Nephron progenitor cell (in vitro differentiated cells): ENCODE measurements around the gene PRKCE.

Experiments
- DNase-seq: peaks from one replicate; pipeline ENCODE4 v3.0.0; 2021
- H3K27ac Mint-ChIP-seq: 2 replicates; pipeline ENCODE4 v1.8.0; 2021; ENCODE audit warnings: mild to moderate bottlenecking, moderate library complexity, mixed read lengths
- H3K27me3 Mint-ChIP-seq: 2 replicates; pipeline ENCODE4 v1.8.0; 2021; ENCODE audit warnings: mild to moderate bottlenecking, low read depth, mixed read lengths; ENCODE audit not compliant: poor library complexity
- H3K36me3 Mint-ChIP-seq: 2 replicates; pipeline ENCODE4 v1.8.0; 2021; ENCODE audit warnings: low read depth, mixed read lengths
- H3K4me1 Mint-ChIP-seq: 2 replicates; pipeline ENCODE4 v1.8.0; 2021; ENCODE audit warnings: mixed read lengths
- H3K4me3 Mint-ChIP-seq: 2 replicates; pipeline ENCODE4 v1.8.0; 2021; ENCODE audit warnings: mild to moderate bottlenecking, moderate library complexity, mixed read lengths
- H3K9me3 Mint-ChIP-seq: 2 replicates; pipeline ENCODE4 v1.8.0; 2021; ENCODE audit warnings: mild to moderate bottlenecking, moderate library complexity, mixed read lengths
- TF ChIP-seq, protein P1 (sequence below): fragments of 200-600 bp; sonication (generic); IDR thresholded peaks from 2 replicates; pipeline ENCODE4 v1.5.0; 2021; ENCODE audit warnings: antibody characterized with exemption

PRKCE gene

DNA sequence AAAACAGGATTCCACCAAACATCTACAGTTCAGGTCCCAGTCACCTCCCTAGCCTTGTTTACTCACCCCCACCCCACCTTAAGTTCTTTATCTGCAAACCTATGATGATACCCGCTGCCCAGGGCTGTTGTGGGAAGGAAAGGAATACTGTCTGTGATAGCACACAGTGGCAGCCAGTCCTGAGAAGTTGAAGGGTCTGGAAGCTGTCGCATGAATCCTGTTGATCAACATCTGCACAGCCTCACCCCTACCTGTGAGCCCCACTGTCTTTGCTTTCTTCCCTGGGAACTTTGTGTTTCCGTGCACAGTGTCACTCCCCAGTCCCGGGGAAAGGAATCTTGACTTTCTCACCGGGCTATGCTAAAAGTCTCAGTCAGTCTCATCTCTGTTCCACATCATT is 485.0 kb downstream of the PRKCE start:
- Mint-ChIP-seq H3K27me3 (peaks cover 12% of the 10 kb centered on the region), H3K4me1 (no peaks in the 10 kb centered on the region), H3K36me3 (no peaks in the 10 kb centered on the region), H3K4me3 (no peak overlapping the region), H3K9me3 (no peaks in the 10 kb centered on the region), H3K27ac (no peak overlapping the region)
- DNase-seq: no peak
- TF ChIP-seq, protein P1, sequence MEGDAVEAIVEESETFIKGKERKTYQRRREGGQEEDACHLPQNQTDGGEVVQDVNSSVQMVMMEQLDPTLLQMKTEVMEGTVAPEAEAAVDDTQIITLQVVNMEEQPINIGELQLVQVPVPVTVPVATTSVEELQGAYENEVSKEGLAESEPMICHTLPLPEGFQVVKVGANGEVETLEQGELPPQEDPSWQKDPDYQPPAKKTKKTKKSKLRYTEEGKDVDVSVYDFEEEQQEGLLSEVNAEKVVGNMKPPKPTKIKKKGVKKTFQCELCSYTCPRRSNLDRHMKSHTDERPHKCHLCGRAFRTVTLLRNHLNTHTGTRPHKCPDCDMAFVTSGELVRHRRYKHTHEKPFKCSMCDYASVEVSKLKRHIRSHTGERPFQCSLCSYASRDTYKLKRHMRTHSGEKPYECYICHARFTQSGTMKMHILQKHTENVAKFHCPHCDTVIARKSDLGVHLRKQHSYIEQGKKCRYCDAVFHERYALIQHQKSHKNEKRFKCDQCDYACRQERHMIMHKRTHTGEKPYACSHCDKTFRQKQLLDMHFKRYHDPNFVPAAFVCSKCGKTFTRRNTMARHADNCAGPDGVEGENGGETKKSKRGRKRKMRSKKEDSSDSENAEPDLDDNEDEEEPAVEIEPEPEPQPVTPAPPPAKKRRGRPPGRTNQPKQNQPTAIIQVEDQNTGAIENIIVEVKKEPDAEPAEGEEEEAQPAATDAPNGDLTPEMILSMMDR: no peak

DNA sequence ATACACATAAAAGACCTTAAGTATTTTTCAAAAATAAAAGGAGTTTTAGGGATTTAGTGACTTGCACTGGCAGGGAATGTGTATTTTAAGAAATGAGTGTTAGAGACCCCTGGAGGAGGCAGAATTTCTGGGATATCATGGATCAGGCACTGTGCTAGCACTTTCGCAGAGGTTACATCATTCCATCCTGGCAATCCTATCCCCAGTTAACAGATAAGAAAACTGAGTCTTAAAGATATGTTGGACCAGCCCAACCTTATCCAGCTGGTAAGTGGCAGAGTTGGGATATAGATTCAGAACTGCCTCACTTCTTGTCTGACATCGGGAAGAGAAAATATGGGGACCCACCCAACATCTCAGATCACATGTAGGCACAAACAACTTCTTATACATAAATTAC is 485.5 kb downstream of the PRKCE start:
- no peak overlapping the region for H3K27ac Mint-ChIP-seq
- H3K4me1 Mint-ChIP-seq: no peaks in the 10 kb centered on the region
- H3K27me3 Mint-ChIP-seq: peaks cover 12% of the 10 kb centered on the region
- H3K36me3 Mint-ChIP-seq: no peaks in the 10 kb centered on the region
- DNase-seq: no peak
- TF ChIP-seq, protein P1: no peak
- H3K4me3 Mint-ChIP-seq: no peak overlapping the region
- H3K9me3 Mint-ChIP-seq: no peaks in the 10 kb centered on the region

DNA sequence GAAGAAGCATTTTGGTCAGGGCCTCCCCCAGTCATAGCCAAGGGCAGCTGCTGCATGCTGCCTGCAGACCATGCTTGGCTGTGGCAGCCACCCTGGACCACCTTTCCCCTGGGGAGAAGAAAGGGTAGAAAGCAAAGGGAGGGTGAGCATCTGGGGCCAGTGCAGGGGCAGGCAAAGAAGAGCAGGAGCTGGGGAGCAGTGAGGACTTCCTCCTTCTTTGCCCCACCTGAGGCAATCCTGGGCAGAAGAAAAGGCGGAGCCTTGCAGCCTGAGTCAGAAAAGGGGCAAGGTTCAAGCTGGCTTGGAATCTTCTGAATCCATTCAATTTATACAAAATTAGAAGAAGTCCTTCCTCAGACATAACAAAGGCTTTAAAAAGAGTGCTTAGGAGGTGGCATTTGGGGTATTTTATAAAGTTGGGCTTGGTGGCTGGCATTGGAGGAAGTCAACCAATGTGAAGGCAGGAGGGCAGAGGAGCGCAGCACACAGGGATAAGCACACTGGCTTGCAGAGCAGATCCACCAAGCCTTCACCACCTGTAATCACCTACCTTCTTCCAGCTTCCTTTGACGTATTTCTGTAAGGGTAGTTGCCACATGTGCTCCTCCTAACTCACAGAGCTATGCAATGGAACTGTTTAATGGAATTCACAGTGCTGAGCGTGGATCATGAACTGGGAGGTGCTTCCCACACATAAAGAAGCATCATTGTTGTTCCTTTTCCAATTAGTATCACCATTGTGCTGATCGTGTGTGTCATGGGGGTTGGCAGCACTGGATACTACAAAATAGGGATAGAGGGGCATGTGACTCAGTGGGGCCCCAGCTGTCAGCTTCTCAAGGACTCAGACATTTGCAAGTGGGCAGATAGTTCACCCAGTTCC is 491.3 kb downstream of the PRKCE start:
- DNase-seq: no peak
- no peaks in the 10 kb centered on the region for H3K36me3 Mint-ChIP-seq
- H3K27me3 Mint-ChIP-seq: peaks cover 6% of the 10 kb centered on the region
- H3K4me1 Mint-ChIP-seq: no peaks in the 10 kb centered on the region
- TF ChIP-seq, protein P1: no peak
- H3K4me3 Mint-ChIP-seq: no peak overlapping the region
- no peaks in the 10 kb centered on the region for H3K9me3 Mint-ChIP-seq
- no peak overlapping the region for H3K27ac Mint-ChIP-seq

- Mint-ChIP-seq H3K27ac (no peak overlapping the region), H3K36me3 (no peaks in the 10 kb centered on the region), H3K27me3 (peaks cover 5% of the 10 kb centered on the region), H3K4me3 (no peak overlapping the region), H3K9me3 (no peaks in the 10 kb centered on the region), H3K4me1 (no peaks in the 10 kb centered on the region)
- TF ChIP-seq, protein P1: no peak
- DNase-seq: no peak
Observed at GRCh38 chr2:46143429-46144132, 492.1 kb downstream of the PRKCE start.

- no peaks in the 10 kb centered on the region for H3K9me3 Mint-ChIP-seq
- H3K4me1 Mint-ChIP-seq: no peaks in the 10 kb centered on the region
- TF ChIP-seq, protein P1: no peak
- H3K27ac Mint-ChIP-seq: no peak overlapping the region
- H3K4me3 Mint-ChIP-seq: no peak overlapping the region
- DNase-seq: no peak
- H3K36me3 Mint-ChIP-seq: no peaks in the 10 kb centered on the region
- H3K27me3 Mint-ChIP-seq: peaks cover 6% of the 10 kb centered on the region
Observed at GRCh38 chr2:46144133-46144800, 492.8 kb downstream of the PRKCE start.
